Posterior cingulate gyrus (tissue), 11 donors: ENCODE results near the gene BAD.
"Not testable (repeated sequence)": the region's sequence is repeated elsewhere in the genome, so short reads cannot be mapped to it uniquely, and the experiment has no call there.

Experiments used
- DNase-seq, 10 donors: peaks; one replicate each; pipeline versions ENCODE4 v3.0.0 to v3.0.0-alpha.2; 2020 to 2021; ENCODE audit warnings: mixed read lengths in 3 of 10
- intact Hi-C: fragments of 100-400 bp; cut with DNase I; formaldehyde crosslinking; loops from one replicate; pipeline ENCODE4 v1.15.1; 2023

Gene BAD

GRCh38 chr11:64249563-64250414 is 34.7 kb downstream of the BAD start:
- DNase-seq = no peak
- intact Hi-C loops = loop anchor here (5.0 kb wide), 1 partner anchor 53 kb away; the partner anchor contains the start of gene CATSPERZ

- DNase-seq = peak in 1 of 10 donors; percentile 75
- intact Hi-C loops = no loop called here
These were observed 35.4 kb downstream of the BAD start for GRCh38 chr11:64249038-64249437.

GRCh38 chr11:64248578-64248977 is 35.9 kb downstream of the BAD start:
- DNase-seq = no peak
- intact Hi-C loops = no loop called here

- intact Hi-C loops = no loop called here
- no peak for DNase-seq
These were observed 36.5 kb downstream of the BAD start for GRCh38 chr11:64247729-64248531.

GRCh38 chr11:64246871-64247728 is 37.4 kb downstream of the BAD start, which contains the start of gene PPP1R14B:
Gene PPP1R14B, minus strand, starts transcription at chr11:64246943. Its CDS starts 270 bp downstream, at chr11:64246673.
- intact Hi-C loops = no loop called here
- peak; percentile 79 to 97 (median 88) for DNase-seq

- DNase-seq, intact Hi-C loops: not testable (repeated sequence)
These were observed 37.9 kb downstream of the BAD start for GRCh38 chr11:64246621-64246870.

- DNase-seq = peak in 2 of 10 donors; percentile 57 to 80
- intact Hi-C loops = no loop called here
These were observed 38.5 kb downstream of the BAD start for GRCh38 chr11:64245797-64246620.

- intact Hi-C loops = no loop called here
- peak in 3 of 10 donors; percentile 49 to 81 (median 52) for DNase-seq
These were observed 39.1 kb downstream of the BAD start for GRCh38 chr11:64245401-64245796.

- DNase-seq = no peak
- intact Hi-C loops = no loop called here
These were observed 39.5 kb downstream of the BAD start for GRCh38 chr11:64244966-64245365.

GRCh38 chr11:64244107-64244506 is 40.4 kb downstream of the BAD start:
- no peak for DNase-seq
- intact Hi-C loops = no loop called here

- intact Hi-C loops = no loop called here
- no peak for DNase-seq
These were observed 41.1 kb downstream of the BAD start for GRCh38 chr11:64243236-64243854.

- intact Hi-C loops = no loop called here
- peak in 5 of 10 donors; percentile 89 to 100 (median 100) for DNase-seq
These were observed 42.7 kb downstream of the BAD start for GRCh38 chr11:64241491-64242374.

GRCh38 chr11:64241241-64241490 is 43.3 kb downstream of the BAD start:
- DNase-seq = peak in 6 of 10 donors; percentile 99 to 100 (median 100)
- intact Hi-C loops = no loop called here

GRCh38 chr11:64240435-64241240 is 43.8 kb downstream of the BAD start, which contains the start of gene FKBP2:
Gene FKBP2, plus strand, starts transcription at chr11:64241095. Its CDS starts 1,293 bp downstream, at chr11:64242388.
- DNase-seq = peak; percentile 91 to 100 (median 96)
- intact Hi-C loops = no loop called here

GRCh38 chr11:64239662-64240434 is 44.6 kb downstream of the BAD start:
- intact Hi-C loops = loop anchor here (10.0 kb wide), 1 partner anchor 55 kb away; the partner anchor contains the start of gene STIP1
- DNase-seq = no peak

- DNase-seq = no peak
- intact Hi-C loops = loop anchor here (10.0 kb wide), 1 partner anchor 54 kb away; the partner anchor contains the start of gene STIP1
These were observed 45.5 kb downstream of the BAD start for GRCh38 chr11:64238999-64239398.

GRCh38 chr11:64238076-64238475 is 46.4 kb downstream of the BAD start:
- intact Hi-C loops = loop anchor here (10.0 kb wide), 1 partner anchor 53 kb away; the partner anchor contains the start of gene STIP1
- no peak for DNase-seq
